AG08395 (cell line): Measurements from ENCODE around the gene GNPDA2.
"Not testable (repeated sequence)": the region's sequence is repeated elsewhere in the genome, so short reads cannot be mapped to it uniquely, and the experiment has no call there.

Experiments
- DNase-seq: peaks from one replicate; pipeline ENCODE4 v3.0.0; 2012; ENCODE audit warnings: mixed read lengths, low spot score

Gene GNPDA2

GRCh38 chr4:44726038-44726871, at the start of gene GNPDA2:
TSS of gene GNPDA2 (minus strand) at chr4:44726556. CDS start at chr4:44722207, 4,349 bp downstream.
- peak; percentile 97 for DNase-seq

GRCh38 chr4:44772340-44772739, 46.0 kb upstream of the GNPDA2 start:
- no peak for DNase-seq

- no peak for DNase-seq
Observed at GRCh38 chr4:44771789-44772188, 45.4 kb upstream of the GNPDA2 start.

GRCh38 chr4:44766453-44766852, 40.1 kb upstream of the GNPDA2 start:
- DNase-seq, result no peak

- no peak for DNase-seq
Observed at GRCh38 chr4:44765116-44765515, 38.8 kb upstream of the GNPDA2 start.

- no peak for DNase-seq
Observed at GRCh38 chr4:44761306-44761705, 35.0 kb upstream of the GNPDA2 start.

- DNase-seq, result peak; percentile 28
Observed at GRCh38 chr4:44760142-44760898, 34.0 kb upstream of the GNPDA2 start.

- DNase-seq, result no peak
Observed at GRCh38 chr4:44756559-44756958, 30.2 kb upstream of the GNPDA2 start.

GRCh38 chr4:44740201-44740600, 13.8 kb upstream of the GNPDA2 start:
- DNase-seq, result no peak

- peak; percentile 11 for DNase-seq
Observed at GRCh38 chr4:44738615-44739014, 12.3 kb upstream of the GNPDA2 start.

- DNase-seq, result no peak
Observed at GRCh38 chr4:44736900-44737299, 10.5 kb upstream of the GNPDA2 start.

- DNase-seq, result not testable (repeated sequence)
Observed at GRCh38 chr4:44728694-44729093, 2.3 kb upstream of the GNPDA2 start.

GRCh38 chr4:44727471-44727870, 1.1 kb upstream of the GNPDA2 start:
- no peak for DNase-seq

- DNase-seq, result no peak
Observed at GRCh38 chr4:44725726-44726037, 674 bp downstream of the GNPDA2 start.

GRCh38 chr4:44725166-44725565, 1.2 kb downstream of the GNPDA2 start:
- DNase-seq, result peak; percentile 4

GRCh38 chr4:44722001-44722400, 4.4 kb downstream of the GNPDA2 start:
- DNase-seq, result no peak

GRCh38 chr4:44720371-44720770, 6.0 kb downstream of the GNPDA2 start:
- DNase-seq, result no peak

- DNase-seq, result no peak
Observed at GRCh38 chr4:44716597-44716996, 9.8 kb downstream of the GNPDA2 start.

- DNase-seq, result no peak
Observed at GRCh38 chr4:44713125-44713524, 13.2 kb downstream of the GNPDA2 start.

- no peak for DNase-seq
Observed at GRCh38 chr4:44704673-44705072, 21.7 kb downstream of the GNPDA2 start.

GRCh38 chr4:44701037-44701436, 25.3 kb downstream of the GNPDA2 start:
- no peak for DNase-seq

- DNase-seq, result no peak
Observed at GRCh38 chr4:44700427-44700826, 25.9 kb downstream of the GNPDA2 start.

- DNase-seq, result no peak
Observed at GRCh38 chr4:44684648-44685047, 41.7 kb downstream of the GNPDA2 start.
